Osteoblast (primary cell): ENCODE results near the gene SLC24A1. TPM values are rescaled to one million over a fixed set of nuclear protein-coding genes. Genes with fewer than 3 reads are reported as not detected.

Experiments used
- DNase-seq: peaks from one replicate; pipeline ENCODE4 v3.0.0; 2011; ENCODE audit warnings: low spot score, mixed read lengths; ENCODE audit not compliant: insufficient read length; ENCODE audit errors: missing footprints
- H2AFZ ChIP-seq: 2 replicates; pipeline ENCODE4 v1.6.0; 2011; ENCODE audit warnings: mild to moderate bottlenecking, low read length
- H3K27ac ChIP-seq: 2 replicates; pipeline ENCODE4 v1.5.1; 2011; ENCODE audit warnings: mild to moderate bottlenecking, low read depth, low read length, moderate library complexity
- H3K27me3 ChIP-seq: 2 replicates; pipeline ENCODE4 v1.6.0; 2012; ENCODE audit warnings: mild to moderate bottlenecking, control low read depth, inconsistent platforms, low read length, moderate library complexity; ENCODE audit not compliant: insufficient read depth
- H3K36me3 ChIP-seq: 2 replicates; pipeline ENCODE4 v1.5.1; 2011; ENCODE audit warnings: mild to moderate bottlenecking, low read length, control low read depth, moderate library complexity; ENCODE audit not compliant: insufficient read depth
- H3K4me1 ChIP-seq: 2 replicates; pipeline ENCODE4 v1.5.1; 2011; ENCODE audit warnings: mild to moderate bottlenecking, low read length, control low read depth, moderate library complexity; ENCODE audit not compliant: insufficient read depth
- H3K4me2 ChIP-seq: 2 replicates; pipeline ENCODE4 v1.6.0; 2011; ENCODE audit warnings: mild to moderate bottlenecking, low read length; ENCODE audit not compliant: insufficient read depth
- H3K4me3 ChIP-seq: fragments of 200-600 bp; sonication (generic); 3 replicates; pipeline ENCODE4 v1.5.1; 2012; ENCODE audit warnings: mild to moderate bottlenecking, low read length, inconsistent platforms; ENCODE audit not compliant: insufficient read depth
- H3K79me2 ChIP-seq: 2 replicates; pipeline ENCODE4 v1.6.0; 2012; ENCODE audit warnings: mild to moderate bottlenecking, low read length, control low read depth, inconsistent platforms; ENCODE audit not compliant: insufficient read depth
- H3K9me3 ChIP-seq: 2 replicates; pipeline ENCODE4 v1.5.1; 2011; ENCODE audit warnings: low read depth, low read length, control low read depth
- H4K20me1 ChIP-seq: 2 replicates; pipeline ENCODE4 v1.6.0; 2012; ENCODE audit warnings: mild to moderate bottlenecking, low read length, control low read depth; ENCODE audit not compliant: insufficient read depth
- CTCF ChIP-seq: IDR thresholded peaks from 2 replicates; pipeline ENCODE4 v1.5.1; 2011; ENCODE audit warnings: mild to moderate bottlenecking, low read depth, low read length, moderate library complexity; ENCODE audit errors: extremely low read depth
- total RNA-seq: library from RNA; depleted of rRNA; stranded (reverse); fragments of >200 nt; gene quantifications from 2 replicates; pipeline ENCODE4 v1.2.3, GENCODE V29; 2012

SLC24A1 gene
- total RNA-seq, 1 donor, result 10.1 TPM

GRCh38 chr15:65632780-65633375 lies 11.1 kb downstream of the SLC24A1 start:
- no peak for DNase-seq
- TF ChIP-seq CTCF, result no peak
- H3K79me2 ChIP-seq, result no peaks in the 10 kb centered on the region
- H3K4me3 ChIP-seq, result no peak overlapping the region
- no peak overlapping the region for H3K27ac ChIP-seq
- no peak overlapping the region for H3K4me2 ChIP-seq
- peaks cover 3% of the 10 kb centered on the region for H3K4me1 ChIP-seq
- no peaks in the 10 kb centered on the region for H3K27me3 ChIP-seq
- no peaks in the 10 kb centered on the region for H3K9me3 ChIP-seq
- no peaks in the 10 kb centered on the region for H4K20me1 ChIP-seq
- no peaks in the 10 kb centered on the region for H3K36me3 ChIP-seq
- no peak overlapping the region for H2AFZ ChIP-seq

- H3K9me3 ChIP-seq, result no peaks in the 10 kb centered on the region
- H3K4me2 ChIP-seq, result no peak overlapping the region
- no peaks in the 10 kb centered on the region for H3K79me2 ChIP-seq
- no peaks in the 10 kb centered on the region for H3K27me3 ChIP-seq
- H4K20me1 ChIP-seq, result no peaks in the 10 kb centered on the region
- no peak overlapping the region for H3K27ac ChIP-seq
- no peak for DNase-seq
- peak overlapping the region; percentile 15 for H2AFZ ChIP-seq
- peaks cover 3% of the 10 kb centered on the region for H3K4me1 ChIP-seq
- H3K4me3 ChIP-seq, result no peak overlapping the region
- H3K36me3 ChIP-seq, result no peaks in the 10 kb centered on the region
- no peak for TF ChIP-seq CTCF
Observed at GRCh38 chr15:65633752-65634151, 12.0 kb downstream of the SLC24A1 start.

GRCh38 chr15:65634356-65634755 lies 12.6 kb downstream of the SLC24A1 start:
- DNase-seq, result no peak

GRCh38 chr15:65638109-65638508 lies 16.4 kb downstream of the SLC24A1 start:
- no peaks in the 10 kb centered on the region for H3K9me3 ChIP-seq
- no peak for TF ChIP-seq CTCF
- no peak overlapping the region for H2AFZ ChIP-seq
- no peak overlapping the region for H3K27ac ChIP-seq
- no peak for DNase-seq
- H3K4me2 ChIP-seq, result peak overlapping the region; percentile 70
- no peaks in the 10 kb centered on the region for H3K27me3 ChIP-seq
- H4K20me1 ChIP-seq, result no peaks in the 10 kb centered on the region
- H3K4me3 ChIP-seq, result no peak overlapping the region
- no peaks in the 10 kb centered on the region for H3K4me1 ChIP-seq
- no peaks in the 10 kb centered on the region for H3K79me2 ChIP-seq
- no peaks in the 10 kb centered on the region for H3K36me3 ChIP-seq

More at GRCh38 chr15:65634356-65634755, 12.6 kb downstream of the SLC24A1 start:
- Histone ChIP-seq H3K4me3 (no peak overlapping the region), H3K4me1 (peaks cover 3% of the 10 kb centered on the region), H3K27ac (no peak overlapping the region), H3K36me3 (no peaks in the 10 kb centered on the region), H3K9me3 (no peaks in the 10 kb centered on the region), H3K27me3 (no peaks in the 10 kb centered on the region), H3K79me2 (no peaks in the 10 kb centered on the region), H3K4me2 (no peak overlapping the region), H4K20me1 (no peaks in the 10 kb centered on the region), H2AFZ (no peak overlapping the region)
- no peak for TF ChIP-seq CTCF
